Measurements from ENCODE around the gene CACNA1D. TPM values are rescaled to one million over a fixed set of nuclear protein-coding genes. Genes with fewer than 3 reads are reported as not detected.

Gene CACNA1D
- total RNA-seq, 2 donors from 2014 or later = 0.68 to 1.5 TPM

DNA sequence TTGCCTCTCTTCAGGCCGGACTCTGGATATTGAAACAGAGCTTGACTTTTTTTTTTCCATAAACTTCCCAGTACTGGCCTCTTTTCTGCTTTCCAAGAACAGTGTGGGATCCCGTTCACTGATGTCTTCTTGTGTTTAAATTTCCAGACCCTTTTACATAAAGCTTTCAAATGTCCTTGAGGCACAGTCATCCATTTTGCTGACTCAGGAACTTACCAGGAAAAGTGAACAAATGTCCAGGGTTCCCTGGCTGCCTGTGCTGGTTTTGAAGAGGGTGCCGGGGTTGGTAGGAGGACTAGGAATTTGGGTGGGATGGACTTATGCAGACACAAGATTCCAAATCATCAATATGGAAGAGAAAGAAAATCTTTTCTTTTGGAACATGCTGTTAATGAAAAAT, 283.7 kb downstream of the CACNA1D start:
- Histone ChIP-seq H3K4me1 (ENCODE audit: control insufficient read depth in 1 of 2, low read depth in 2 of 2) (peaks cover 18 to 36% of the 10 kb centered on the region in 2 donors), H3K27ac (no peak overlapping the region), H3K36me3 (no peaks in the 10 kb centered on the region), H3K27me3 (replicated peaks; ENCODE audit: insufficient read depth) (no peaks in the 10 kb centered on the region), H3K9me3 (no peaks in the 10 kb centered on the region), H3K4me3 (no peak overlapping the region)
- DNase-seq (ENCODE audit: low spot score) (no peak), ATAC-seq (ENCODE audit: insufficient number of reproducible peaks, low FRiP score, low read depth) (no peak)
- TF ChIP-seq, protein P1, sequence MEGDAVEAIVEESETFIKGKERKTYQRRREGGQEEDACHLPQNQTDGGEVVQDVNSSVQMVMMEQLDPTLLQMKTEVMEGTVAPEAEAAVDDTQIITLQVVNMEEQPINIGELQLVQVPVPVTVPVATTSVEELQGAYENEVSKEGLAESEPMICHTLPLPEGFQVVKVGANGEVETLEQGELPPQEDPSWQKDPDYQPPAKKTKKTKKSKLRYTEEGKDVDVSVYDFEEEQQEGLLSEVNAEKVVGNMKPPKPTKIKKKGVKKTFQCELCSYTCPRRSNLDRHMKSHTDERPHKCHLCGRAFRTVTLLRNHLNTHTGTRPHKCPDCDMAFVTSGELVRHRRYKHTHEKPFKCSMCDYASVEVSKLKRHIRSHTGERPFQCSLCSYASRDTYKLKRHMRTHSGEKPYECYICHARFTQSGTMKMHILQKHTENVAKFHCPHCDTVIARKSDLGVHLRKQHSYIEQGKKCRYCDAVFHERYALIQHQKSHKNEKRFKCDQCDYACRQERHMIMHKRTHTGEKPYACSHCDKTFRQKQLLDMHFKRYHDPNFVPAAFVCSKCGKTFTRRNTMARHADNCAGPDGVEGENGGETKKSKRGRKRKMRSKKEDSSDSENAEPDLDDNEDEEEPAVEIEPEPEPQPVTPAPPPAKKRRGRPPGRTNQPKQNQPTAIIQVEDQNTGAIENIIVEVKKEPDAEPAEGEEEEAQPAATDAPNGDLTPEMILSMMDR (IDR thresholded peaks at IDR 0.05) = no peak

DNA sequence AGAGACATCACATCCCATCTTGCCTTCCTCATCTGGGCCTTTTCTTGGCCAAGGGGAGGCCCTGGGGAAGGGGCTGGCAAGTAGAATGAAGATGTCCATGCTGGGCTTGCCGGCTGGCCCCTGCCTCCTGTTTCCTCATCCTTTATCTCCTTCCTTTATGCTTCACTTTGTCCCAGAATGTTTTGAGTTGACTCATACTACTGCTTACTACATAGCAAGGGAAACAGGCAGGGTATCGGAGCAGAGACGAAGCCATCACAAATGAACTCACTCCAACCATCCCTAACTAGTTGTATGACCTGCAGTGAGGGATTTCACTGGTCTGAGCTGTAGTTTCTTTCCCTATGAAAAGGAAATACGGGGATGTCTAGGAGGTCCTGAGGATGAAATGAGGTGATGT, 285.8 kb downstream of the CACNA1D start:
- H3K27ac ChIP-seq = no peak overlapping the region
- no peak for DNase-seq (ENCODE audit: low spot score)
- H3K9me3 ChIP-seq = no peaks in the 10 kb centered on the region
- peaks cover 10 to 23% of the 10 kb centered on the region in 2 donors for H3K4me1 ChIP-seq (ENCODE audit: control insufficient read depth in 1 of 2, low read depth in 2 of 2)
- no peak overlapping the region for H3K4me3 ChIP-seq
- no peaks in the 10 kb centered on the region for H3K36me3 ChIP-seq
- H3K27me3 ChIP-seq (replicated peaks; ENCODE audit: insufficient read depth) = no peaks in the 10 kb centered on the region
- ATAC-seq (ENCODE audit: insufficient number of reproducible peaks, low FRiP score, low read depth) = no peak
- TF ChIP-seq, protein P1 (IDR thresholded peaks at IDR 0.05) = no peak

DNA sequence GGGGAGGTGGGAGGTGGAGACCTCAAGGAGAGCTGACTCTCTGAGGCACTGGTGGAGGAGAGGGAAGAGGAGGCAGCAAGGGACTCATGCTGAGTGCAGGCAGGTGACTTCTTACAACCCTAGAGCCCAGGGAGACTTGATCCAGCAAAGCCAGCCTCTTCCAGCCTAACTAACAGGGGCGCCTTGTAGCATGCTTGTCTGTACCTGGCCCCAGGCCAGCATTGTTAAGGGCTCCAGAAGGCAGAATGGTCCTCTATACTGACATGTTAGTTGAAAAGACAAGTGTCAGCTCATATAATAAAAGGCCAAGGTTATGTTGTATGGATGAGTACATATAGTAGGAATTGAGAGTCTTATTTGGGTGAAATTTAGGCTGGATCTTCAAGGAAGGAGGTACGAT, 286.4 kb downstream of the CACNA1D start:
- no peak for ATAC-seq (ENCODE audit: insufficient number of reproducible peaks, low FRiP score, low read depth)
- no peak for DNase-seq (ENCODE audit: low spot score)
- Histone ChIP-seq H3K27me3 (replicated peaks; ENCODE audit: insufficient read depth) (no peaks in the 10 kb centered on the region), H3K36me3 (no peaks in the 10 kb centered on the region), H3K27ac (no peak overlapping the region), H3K9me3 (no peaks in the 10 kb centered on the region), H3K4me1 (ENCODE audit: control insufficient read depth in 1 of 2, low read depth in 2 of 2) (peaks cover 9 to 19% of the 10 kb centered on the region in 2 donors), H3K4me3 (no peak overlapping the region)
- TF ChIP-seq, protein P1 (IDR thresholded peaks at IDR 0.05) = no peak

DNA sequence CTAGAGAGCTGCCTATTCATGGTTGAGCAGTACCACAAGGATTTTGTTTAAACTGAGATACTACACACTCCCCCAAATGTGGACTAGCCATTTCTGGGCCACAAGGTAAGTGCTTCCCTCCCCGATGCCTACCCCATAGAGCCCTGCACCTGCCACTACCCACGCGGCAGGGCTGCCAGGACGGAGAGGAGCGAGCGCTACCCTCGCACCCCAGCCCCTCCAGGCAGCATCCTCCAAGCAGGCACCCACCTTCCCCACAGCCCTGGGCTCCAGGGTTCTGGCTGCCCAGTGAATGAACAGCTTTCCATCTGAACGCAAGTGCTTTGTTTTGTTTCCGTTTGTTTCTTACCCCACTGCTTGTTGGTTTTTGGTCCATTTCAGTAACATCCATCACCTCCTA, 292.6 kb downstream of the CACNA1D start:
- H3K4me3 ChIP-seq = no peak overlapping the region
- DNase-seq (ENCODE audit: low spot score) = no peak
- no peaks in the 10 kb centered on the region for H3K27me3 ChIP-seq (replicated peaks; ENCODE audit: insufficient read depth)
- H3K4me1 ChIP-seq (ENCODE audit: control insufficient read depth in 1 of 2, low read depth in 2 of 2) = no peaks in the 10 kb centered on the region
- ATAC-seq (ENCODE audit: insufficient number of reproducible peaks, low FRiP score, low read depth) = no peak
- no peaks in the 10 kb centered on the region for H3K36me3 ChIP-seq
- no peaks in the 10 kb centered on the region for H3K9me3 ChIP-seq
- no peak overlapping the region for H3K27ac ChIP-seq
- TF ChIP-seq, protein P1 (IDR thresholded peaks at IDR 0.05) = no peak

DNA sequence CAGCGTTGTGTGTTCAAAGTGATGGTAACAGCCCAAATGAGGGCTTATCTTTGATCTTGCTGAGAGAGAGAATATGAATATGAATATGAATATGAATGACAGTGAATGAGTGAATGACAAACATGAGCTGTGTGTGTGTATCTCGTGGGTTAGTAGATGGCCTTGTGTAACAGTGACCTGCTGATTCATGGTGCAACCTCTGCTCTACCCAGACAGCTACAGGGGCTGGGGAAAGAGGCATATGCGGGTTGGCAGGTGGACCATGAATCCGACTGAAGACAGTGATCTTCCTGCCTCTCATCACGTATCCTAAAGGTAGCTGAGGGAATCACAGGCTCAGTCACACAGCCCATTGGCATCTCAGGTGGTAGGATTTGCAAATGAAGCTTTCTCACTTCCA, 293.6 kb downstream of the CACNA1D start:
- DNase-seq (ENCODE audit: low spot score) = no peak
- Histone ChIP-seq H3K36me3 (no peaks in the 10 kb centered on the region), H3K9me3 (no peaks in the 10 kb centered on the region), H3K4me1 (ENCODE audit: control insufficient read depth in 1 of 2, low read depth in 2 of 2) (no peaks in the 10 kb centered on the region), H3K27ac (no peak overlapping the region), H3K4me3 (no peak overlapping the region), H3K27me3 (replicated peaks; ENCODE audit: insufficient read depth) (no peaks in the 10 kb centered on the region)
- ATAC-seq (ENCODE audit: insufficient number of reproducible peaks, low FRiP score, low read depth) = no peak
- TF ChIP-seq, protein P1 (IDR thresholded peaks at IDR 0.05) = no peak

All from thoracic aorta (tissue), 2 donors.